DMS153 treated with DMSO at 0.1 percent for 48 hours (cell line): Measurements from ENCODE around the gene CTIF.
A peak's percentile ranks its signal among the peaks of the same experiment; 100 is the strongest.

Experiments
- DNase-seq: peaks from one replicate; lab custom pipeline; 2025; ENCODE audit not compliant: unreplicated experiment; lab: John Stamatoyannopoulos, UW

CTIF gene

DNA sequence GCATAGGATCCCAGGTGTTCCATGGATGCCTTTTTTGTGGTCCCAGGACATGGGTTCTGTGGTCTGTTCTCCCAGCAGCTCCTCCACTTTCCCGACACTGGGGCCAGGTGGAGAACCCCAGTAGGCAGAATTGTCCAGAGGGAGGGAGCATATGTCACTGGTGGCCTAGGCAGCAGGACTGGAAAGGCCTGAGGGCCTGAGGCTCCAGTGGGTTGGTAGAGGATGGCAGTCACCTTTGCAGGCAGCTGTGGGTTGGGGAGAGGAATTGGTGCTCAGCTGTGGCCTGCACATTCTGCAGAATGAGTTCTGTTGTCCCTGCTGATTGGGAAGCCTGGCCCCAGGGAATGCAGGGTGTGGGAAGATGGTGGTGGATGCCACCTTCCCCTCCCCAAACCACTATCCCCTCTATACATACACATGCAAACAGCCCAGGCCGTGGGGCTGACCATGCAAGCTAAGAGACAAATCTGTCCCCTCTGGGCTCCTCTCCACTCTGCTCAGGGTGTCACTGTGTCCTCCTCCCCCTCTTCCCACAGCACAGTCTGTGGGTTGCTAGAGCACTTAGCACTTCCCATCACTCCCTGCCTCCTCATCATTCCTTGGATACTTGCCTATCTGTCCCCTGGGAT is 11.4 kb downstream of the CTIF start:
- no peak for DNase-seq

DNA sequence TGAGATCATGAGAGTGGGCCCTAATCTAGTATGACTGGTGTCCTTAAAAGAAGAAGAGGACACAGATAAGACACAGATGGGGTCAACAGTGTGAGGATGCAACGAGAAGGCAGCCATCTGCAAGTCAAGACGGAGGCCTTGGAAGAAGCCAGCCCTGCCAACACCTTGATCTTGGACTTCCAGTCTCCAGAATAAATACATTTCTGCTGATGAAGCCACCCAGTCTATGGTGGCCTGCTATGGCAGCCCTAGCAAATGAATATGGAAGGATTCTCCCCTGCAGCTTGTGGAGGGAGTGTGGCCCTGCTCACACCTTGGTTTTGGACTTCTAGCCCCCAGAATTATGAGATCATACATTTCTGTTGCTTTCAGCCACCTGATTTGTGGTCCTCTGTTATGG is 12.3 kb downstream of the CTIF start:
- no peak for DNase-seq

DNA sequence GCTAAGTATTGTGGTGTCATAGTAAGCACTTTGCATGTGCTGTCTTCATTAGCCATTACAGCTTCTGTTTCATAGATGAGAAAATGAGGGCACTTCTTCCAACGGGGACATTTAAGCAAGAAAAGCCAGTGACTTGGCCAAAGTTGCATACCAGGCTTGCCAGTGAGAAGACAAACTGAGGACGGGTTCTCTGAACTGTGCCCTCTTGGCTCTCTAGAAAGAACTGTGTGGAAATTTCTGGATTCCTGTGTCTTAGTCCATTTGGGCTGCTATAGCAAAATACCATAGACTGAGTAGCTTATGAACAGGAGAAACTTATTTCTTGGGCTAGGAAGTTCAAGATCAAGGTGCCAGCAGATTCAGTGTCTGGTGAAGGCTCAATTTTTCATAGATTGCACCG is 13.3 kb downstream of the CTIF start:
- DNase-seq, result no peak

DNA sequence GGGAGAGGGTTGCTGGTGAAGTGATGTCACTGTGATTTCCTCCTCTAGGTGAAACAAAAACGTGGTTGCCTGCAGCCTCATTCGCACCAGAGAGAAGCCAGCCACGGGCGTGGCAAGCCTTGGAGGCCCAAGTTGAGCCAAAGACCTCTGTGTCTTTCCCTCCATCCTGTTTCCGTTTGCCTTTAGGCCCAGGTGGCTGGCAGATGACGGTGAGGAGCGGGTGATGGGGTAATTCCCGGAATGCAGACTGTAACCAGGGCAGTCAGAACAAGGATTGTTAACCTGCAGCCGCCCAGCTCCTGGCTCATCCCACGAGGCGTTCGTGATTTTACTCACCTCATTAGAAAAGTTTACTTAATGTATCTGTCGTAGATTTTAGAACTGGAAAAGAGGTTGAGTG is 14.4 kb downstream of the CTIF start:
- no peak for DNase-seq

DNA sequence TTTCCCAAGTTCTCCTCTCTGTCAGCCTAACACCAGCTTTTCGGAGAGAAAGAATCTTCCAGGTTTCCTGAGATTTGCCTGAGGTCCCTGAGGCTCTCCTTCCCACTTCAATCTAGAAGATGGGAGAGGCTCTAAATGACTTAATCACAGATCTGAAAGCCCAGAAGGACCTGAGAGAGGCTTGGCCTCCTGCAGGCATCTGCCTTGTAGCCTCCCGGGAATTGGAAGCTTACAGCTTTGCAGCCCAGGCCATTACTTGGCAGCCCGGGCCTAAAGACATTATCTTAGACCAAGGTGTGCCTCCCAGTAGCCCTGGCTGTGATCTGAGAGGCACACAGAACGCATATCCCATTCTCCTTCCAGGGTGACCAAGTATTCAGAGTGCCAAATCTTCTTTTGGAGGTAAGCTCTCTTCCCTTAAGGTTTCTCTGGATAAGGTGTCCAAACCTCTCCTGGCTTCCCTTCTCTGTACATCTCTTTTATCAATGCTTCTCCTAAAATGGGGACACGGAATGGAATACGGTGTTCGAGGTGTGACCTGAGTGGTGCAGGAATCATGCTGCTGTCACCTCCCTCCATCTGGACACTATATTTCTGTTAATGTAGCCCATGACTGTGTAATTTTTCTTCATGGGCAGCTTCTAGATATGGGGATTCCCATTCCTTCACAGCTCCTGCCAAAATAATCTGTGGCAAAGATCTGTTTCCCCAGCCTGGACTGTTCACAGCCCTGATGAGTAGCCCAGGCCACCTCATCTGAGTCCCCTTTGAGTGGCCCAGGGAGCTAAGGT is 16.0 kb downstream of the CTIF start:
- no peak for DNase-seq

DNA sequence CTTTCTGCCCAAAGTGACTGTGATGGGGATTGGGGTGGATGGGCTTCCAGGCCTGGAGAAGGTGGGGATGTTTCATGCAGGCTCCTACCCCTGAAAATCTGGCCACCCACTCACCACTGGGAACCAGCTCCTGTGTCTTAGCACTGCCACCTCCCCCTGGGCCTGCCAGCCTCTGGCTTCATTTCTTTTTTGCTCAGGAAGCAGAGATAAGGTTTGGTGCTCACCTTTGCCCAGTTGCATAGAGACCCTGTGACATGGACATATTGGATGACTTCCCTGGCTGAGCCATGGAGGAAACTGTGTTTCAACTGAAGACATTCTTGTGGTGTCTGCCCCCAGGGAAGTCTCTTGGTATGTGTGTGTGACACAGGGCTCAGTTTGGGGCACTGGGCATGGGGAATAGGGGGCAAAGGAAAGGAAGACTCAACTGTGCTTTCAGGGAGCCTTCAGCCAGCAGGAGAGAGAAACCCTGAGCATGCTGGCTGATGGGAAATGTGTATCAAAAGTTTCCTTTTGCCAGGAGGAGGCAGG is 16.7 kb downstream of the CTIF start:
- no peak for DNase-seq

DNA sequence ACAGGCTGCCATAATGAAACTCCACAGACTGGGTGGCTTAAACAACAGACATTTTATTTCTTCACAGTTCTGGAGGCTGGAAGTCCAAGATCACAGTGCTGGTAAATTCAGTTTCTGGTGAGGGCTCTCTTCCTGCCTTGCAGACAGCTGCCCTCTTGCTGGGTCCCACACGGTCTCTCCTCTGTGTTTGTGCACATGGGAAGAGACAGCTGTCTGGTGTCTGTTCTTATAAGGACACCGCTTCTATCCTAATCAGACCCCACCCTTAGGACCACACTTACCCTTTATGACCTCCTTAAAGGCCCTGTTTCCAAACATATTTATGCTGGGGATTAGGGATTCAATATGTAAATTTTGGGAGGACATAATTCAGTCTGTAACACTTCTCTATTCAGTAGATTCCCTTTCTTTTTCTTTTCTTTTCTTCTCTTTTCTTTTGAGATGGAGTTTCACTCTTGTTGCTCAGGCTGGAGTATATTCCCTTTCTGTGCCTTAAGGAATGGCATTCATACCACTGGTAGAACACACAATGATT is 18.9 kb downstream of the CTIF start:
- DNase-seq, result no peak

DNA sequence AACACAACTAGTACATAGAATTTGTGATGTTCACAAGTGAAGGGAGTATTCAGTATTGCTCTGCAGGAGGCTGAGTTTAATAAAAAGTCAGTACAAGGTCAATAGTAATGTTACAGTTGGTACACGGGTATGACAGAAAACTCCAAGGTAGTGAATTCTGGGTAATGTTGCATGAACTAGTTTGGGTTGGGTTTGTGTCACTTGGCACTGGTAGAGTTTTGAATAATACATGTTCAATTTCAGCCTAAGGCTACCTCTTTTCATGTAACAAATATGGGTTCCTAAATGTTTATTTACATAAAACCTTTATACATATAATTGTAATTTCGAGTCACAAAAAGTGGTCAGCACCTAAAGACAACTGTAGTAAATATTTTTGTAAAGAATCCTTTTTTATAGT is 19.4 kb downstream of the CTIF start:
- DNase-seq, result no peak

DNA sequence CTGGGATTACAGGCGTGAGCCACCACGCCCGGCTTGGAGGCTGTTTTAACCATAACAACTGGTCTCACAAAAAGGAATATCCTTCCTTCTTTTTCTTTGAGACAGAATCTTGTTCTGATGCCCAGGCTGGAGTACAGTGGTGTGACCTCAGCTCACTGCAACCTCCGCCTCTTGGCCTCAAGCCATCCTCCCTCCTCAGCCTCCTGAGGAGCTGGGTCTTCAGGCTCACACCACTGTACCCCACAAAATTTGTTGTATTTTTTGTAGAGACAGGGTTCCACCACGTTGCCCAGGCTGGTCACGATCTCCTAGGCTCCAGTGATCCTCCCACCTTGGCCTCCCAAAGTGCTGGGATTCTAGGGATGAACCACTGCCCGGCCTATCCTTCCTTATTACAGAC is 21.7 kb downstream of the CTIF start:
- no peak for DNase-seq

DNA sequence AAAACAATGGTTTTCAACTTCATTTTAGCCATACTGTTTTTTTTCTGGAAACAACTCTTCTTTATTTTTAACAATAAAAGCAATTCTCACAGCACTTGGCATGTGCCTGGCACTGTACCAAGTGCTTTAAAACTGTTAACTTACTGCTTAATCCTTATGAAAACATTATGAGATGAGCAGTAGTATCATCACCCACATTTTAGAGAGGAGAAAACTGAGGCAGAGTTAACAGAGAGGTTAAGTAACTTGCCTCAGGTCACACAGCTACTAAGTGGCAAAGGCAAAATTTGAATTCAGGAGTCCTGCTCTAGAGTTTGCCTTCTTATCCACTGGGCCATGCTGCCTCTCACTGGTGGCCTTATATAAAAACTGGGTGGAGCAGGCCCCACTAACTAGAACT is 23.2 kb downstream of the CTIF start:
- DNase-seq, result no peak

DNA sequence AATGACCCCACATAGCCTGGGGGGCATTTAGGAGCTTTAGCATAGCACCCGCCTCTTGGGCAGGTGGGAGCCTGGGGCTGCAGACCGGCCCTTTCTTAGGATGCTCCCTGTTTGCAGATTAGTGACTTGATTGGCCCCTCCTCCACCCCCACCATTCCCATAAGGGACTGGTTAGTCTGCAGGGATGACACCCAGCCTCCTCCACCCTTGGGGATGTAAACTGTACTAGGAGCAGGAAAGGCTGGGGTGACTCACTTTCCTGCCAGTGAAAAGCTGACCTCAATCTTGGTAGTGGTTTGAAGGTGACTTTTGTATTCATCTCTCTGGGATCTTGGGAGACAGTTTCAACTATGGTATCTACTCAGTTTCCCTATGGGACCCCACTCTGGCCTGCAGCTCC is 24.2 kb downstream of the CTIF start:
- no peak for DNase-seq

DNA sequence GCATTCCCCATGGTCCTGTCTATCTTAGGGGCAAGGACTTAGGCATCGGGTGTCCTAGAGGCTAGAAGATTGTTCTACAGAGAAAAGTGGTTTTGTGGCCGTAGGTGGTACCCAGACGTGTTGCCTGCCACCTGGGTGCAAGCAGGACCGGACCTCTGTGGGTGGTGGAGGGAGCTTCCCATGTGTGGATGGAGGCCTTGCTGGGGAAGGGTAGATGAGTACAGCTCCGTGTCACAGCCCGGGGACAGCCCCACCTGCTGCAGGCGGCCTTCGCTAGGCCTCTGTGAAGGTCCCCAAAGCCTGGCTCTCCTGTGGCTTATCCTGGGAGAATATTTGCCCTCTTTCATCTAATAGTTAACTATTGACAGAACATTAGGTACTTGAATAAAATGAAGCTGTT is 25.3 kb downstream of the CTIF start:
- DNase-seq, result no peak

DNA sequence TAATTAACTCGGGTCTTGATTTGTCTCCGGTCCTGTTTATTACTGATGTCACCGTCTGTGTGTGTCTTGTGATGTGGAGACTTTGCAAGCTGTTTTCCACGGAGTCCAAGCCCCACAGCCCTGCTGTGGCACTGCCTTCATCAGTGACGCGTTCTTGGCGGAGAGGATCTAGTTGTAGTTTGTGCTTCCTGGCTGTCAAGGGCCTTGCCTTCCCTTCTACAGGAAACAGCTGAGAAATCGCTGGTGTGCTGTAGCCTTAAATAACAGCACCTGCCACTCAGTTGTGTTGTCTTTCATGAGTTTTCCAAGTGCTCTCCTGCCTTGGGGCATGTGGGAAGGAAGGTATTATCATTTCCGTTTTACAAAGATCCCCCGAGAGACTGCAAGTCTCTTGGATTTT is 26.3 kb downstream of the CTIF start:
- DNase-seq, result no peak

DNA sequence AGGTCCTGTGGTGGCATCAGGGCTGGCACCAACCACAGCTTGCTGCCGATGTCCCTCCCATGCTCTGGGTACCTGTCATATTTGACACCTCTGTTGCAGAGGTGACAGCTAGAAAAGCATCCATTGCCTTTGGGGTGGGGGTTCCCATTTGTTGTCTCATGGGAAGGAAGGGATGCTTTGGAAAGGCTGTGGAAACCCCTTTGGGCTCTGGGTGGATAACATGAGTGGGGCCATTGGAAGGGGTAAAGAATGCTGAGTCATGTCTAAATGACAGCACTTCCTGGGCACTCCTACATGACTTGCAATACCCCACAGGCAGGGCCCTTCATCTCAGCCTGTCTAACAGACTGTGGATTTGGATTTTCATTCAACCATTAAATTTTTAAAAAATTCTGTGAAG is 27.8 kb downstream of the CTIF start:
- no peak for DNase-seq

DNA sequence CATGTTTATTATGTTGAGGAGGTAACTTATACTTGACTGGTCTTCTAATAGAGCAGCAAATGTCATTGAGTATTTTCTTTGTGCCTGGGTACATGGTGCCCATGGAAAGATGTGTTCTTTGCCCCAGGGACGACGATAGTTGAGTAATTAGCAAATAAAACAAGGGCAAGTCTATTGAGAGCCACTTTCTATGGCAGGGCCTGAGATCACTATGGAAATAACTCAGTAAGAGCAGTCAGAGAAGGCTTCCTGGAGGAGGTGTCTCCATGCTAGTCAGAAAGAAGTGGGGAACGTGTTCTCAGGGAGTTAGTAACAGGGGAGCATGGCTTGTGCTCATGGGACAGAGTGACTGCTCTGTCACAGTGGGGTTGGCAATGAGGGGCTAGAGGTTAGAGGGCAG is 28.6 kb downstream of the CTIF start:
- DNase-seq, result no peak

DNA sequence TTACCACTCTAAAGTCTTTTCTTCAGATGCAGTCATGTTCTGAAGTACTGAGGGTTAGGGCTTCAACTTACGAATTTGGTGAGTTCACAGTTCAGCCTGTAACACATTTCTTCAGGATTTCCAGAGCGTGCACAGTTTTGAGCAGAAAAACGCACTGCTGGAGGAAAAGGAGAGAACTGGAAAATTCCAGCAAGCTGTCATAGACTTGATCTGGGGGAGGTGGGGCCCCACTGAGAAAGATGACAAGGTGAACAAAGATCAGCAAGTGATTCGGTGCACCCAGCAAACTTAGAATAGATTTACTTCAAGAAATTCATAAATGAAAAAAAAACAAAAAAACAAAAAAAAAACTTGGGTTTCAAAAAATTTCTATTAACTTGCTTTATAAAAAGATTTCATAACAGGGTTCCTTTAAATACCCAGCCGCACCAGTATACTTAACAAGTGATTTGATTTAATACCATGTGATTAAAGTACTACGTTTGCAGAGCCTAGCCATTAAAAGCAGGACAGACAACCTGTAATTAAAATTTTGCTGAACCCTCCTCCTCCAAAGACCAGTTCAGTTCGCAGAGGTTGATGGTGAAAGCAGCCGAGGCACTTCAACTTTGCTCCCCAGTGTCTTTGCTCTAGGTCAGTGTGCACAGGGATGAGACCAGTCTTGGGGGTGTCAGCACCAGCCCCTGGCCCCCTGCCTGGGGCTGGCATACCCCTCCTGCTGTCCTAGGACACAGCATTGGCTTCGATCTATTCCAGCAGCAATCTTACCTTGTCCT is 30.5 kb downstream of the CTIF start:
- DNase-seq, result no peak

DNA sequence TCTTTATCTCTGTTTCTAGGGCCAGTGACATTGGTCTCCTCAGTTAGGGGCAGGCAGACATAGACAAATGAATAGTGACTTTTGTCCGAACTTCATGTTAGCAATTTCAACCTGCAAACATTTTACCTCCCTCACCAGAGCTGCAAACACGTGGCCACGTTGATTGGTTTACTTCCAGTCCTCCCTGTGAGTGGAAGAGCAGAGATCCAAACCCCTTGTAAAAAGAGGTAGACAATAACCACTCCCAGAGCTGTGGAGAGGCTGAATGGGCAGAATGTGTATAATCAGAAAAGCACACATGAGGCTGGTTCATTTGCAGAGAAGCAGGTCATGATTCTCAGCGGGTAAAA is 31.1 kb downstream of the CTIF start:
- DNase-seq, result peak; percentile 31

DNA sequence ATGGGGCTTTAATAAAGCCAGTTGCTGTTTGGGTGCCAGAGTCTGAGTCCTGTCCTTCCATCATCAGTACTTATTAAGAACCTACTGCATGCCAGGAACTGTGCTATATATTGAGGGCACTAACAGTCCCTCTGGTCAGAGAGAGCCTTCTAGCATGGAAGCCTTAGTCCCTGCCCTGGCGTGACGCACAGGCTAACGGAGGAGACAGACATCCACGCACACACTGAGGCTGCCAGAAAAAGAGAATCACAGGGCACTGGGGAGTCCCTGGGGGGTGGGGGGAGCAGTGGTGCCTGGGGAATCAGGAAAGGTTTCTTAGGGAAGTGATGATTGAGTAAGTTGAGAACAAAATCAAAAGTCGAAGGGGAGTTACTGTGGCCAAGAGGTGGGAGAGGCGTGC is 31.5 kb downstream of the CTIF start:
- DNase-seq, result no peak

DNA sequence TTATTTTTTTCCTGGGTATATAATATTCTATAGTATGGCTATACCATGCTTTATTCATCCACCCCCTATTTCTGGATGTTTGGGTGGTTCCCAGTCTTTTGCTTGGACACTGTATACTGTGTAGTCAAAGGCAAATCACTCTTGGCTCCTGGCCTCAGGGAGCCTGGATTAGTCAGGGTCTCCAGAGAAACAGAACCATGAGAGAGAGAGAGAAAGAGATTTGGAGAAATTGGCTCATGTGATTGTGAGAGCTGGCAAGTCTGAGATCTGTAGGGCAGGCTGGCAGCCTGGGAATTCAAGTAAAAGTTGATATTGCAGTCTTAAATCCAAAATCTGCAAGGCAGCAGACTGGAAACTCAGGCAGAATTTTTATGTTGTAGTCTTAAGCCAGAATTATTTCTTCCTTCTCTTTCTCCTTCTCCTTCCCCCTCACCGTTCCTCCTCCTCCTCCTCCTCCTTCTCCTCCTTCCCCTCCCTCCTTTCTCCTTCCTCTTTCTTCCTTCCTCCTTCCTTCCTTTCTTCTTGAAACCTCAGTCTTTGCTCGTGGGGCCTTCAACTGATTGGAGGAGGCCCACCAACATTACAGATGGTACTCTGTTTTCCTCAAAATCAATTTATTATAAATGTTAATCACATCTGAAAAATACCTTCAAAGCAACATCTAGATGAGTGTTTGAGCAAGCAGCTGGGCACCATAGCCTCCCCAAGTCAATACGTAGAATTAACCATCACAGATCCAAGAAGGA is 33.0 kb downstream of the CTIF start:
- DNase-seq, result no peak

DNA sequence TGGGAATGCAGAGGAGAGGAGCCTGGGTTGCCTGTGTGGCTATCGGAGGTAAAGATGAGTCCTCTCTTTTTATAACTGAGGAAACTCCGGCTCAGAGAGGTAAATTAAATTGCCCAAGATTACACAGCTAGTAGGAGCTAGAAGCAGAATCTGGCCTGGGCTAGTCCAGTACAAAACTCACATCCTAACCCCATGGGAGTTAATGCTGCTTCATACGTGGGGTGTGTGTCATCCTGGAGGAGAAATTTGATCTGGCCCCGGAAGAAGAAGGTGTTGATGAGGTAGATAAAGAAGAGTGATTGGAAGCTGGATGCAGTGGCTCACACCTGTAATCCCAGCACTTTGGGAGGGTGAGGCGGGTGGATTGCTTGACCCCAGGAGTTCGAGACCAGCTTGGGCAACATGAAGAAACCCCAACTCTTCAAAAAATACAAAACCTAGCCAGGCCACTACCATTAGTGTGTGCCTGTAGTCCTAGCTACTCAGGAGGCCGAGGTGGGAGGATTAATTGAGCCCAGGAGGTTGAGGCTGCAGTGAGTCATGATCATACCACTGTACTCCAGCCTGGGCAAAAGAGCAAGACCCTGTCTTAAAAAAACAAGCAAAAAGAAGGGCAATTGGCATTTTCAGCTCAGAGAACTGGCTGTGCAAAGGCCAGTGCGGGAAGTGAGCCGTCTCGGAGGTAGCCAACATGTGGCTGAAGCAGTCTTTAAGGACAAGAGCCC is 33.7 kb downstream of the CTIF start:
- DNase-seq, result no peak
